GM18526 (cell line): ENCODE data around the gene PCED1B.

ENCODE experiments used
- POLR2A ChIP-seq: IDR thresholded peaks from 3 replicates; pipeline ENCODE4 v1.6.1; 2011; ENCODE audit not compliant: insufficient read length; ENCODE audit errors: extremely low read depth

Gene PCED1B

DNA sequence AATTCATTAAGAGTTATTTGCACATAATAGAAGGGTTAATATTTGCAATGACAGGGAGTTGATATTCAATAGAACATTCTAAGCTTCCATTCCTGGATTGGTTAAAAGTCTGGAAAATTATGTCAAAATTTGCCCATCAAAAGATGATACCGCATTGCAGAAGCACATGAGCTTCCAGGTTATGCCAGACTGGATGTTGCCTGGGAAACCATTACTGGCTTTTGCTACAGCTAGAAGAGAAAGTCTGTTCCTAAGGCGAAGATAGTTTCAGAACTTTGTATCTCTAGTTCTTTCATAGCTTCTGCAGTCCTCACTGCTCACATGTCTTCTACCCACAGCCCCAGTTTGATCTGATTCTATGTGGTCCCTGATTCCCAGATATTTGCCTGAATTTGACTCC, 122.8 kb downstream of the PCED1B start:
- no peak for TF ChIP-seq POLR2A

DNA sequence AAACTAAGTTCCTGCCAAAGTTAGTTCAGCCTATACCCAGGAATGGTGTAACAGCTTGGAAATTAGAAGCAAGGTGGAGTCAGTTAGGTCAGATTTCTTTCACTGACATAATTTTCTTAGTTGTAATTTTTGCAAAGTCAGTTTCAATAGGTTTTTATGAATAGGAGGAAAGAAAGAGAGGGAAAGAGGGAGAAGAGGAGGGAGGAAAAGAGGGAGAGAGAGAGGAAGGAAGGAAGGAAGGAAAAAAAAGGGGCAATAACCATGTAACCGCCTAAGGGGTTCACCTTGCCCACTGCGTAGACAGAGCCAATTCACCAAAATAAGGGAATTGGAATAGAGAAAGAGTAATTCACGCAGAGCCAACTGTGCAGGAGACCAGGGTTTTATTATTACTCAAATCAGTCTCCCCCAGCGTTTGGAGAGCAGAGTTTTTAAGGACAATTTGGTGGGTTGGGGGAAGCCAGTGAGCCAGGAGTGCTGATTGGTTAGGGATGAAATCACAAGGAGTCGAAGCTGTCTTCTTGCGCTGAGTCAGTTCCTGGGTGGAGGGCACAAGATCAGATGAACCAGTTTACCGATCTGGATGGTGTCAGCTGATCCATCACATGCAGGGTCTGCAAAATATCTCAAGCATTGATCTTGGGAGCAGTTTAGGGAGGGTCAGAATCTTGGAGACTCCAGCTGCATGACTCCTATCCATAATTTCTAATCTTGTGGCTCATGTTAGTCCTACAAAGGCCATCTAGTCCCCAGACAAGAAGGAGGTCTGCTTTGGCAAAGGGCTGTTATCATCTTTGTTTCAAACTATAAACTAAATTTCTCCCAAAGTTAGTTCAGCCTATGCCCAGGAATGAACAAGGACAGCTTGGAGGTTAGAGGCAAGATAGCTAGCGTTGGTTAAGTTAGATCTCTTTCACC, 126.4 kb downstream of the PCED1B start:
- TF ChIP-seq POLR2A, result no peak

DNA sequence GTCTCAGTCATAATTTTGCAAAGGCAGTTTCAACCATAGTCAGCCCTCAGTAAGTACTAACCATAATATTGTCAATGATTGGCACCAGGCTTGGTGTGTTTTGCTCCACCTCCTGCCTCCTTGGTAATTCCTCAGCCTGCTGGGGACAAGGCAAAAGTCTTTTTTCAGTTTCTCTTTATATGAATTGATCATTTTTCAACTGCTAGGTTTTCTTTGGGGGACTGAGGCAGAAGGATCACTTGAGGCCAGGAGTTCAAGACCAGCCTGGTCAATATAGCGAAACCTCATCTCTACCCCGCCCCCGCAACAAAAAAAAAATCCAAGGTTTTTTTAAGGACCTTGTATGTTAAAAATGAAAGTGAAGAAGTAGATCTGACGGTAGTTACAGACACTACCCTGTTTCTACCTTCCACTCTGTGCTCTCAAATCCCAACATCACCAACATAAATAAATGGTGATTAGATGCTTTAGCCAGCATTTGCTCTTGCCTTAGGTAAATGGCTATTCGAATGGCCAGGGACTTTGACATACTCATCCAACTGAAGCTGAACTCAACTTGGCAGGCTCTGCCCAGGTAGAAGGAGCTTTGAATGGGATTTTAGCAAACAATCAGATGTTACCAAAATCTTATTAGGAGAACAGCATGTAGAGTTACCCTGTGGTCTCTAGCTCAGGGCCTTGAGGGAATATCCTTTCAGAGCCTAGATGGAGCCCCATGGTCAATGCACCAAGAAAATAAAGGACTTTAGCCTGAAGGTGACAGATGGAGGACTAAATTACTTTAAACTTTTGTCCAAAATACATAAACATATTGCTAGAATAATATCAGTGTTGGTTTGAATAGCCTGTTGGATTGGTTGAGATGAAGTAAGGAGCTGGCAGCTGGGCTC, 127.3 kb downstream of the PCED1B start:
- TF ChIP-seq POLR2A, result no peak

DNA sequence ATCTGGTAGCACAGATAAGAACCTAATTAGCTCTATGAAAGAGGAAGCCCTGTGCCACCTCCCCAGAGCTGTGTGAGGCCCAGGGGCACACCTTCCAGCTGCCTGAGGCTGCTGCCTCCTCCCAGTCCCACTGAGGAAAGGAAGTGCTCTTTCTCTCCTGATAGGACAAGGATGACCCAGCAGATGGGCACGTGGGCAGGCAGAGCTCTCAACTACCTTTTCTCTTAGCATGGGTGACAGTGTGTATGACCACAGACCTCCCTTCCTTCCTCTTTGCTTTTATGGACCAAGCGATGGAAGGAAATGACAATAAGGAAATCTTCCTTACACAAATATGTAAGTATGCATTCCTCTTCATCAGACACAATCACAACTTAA, 127.9 kb downstream of the PCED1B start:
- no peak for TF ChIP-seq POLR2A

DNA sequence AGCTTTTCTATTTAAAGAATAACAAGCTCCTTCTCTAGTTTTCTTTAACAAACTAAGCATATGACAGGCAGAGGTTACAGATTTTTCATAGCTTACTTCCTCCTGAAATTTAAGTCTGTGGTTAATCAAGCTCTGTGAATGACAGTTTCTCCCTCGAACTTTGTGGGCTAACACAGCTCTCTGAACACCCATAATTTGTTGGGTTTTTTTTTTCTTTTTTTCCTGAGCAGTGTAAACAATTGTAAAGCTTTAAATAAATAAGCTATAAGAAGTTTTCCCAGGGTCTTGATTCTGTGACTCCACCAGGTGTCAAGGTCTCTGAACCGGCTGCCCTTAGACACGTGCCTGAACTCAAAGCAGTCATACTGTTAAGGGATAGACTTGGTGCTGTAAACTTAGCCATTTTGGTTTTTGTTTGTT, 128.4 kb downstream of the PCED1B start:
- TF ChIP-seq POLR2A, result no peak

DNA sequence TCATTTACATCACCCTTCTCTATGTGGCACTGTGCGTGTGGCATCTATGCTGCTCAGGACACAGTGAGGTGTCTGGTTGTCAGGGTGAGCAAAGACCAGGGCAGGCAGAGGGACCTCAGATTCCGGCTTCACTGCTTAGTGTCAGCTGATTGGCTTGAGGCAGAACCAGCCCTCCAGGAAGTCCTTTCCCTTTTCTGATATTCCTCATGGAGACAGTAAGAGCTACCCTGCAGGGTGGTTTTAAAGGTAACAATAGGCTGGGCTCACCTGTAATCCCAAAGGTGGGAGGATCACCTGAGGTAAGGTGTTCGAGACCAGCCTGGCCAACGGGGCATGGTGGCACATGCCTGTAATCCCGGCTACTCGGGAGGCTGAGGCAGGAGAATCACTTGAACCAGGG, 129.6 kb downstream of the PCED1B start:
- no peak for TF ChIP-seq POLR2A

DNA sequence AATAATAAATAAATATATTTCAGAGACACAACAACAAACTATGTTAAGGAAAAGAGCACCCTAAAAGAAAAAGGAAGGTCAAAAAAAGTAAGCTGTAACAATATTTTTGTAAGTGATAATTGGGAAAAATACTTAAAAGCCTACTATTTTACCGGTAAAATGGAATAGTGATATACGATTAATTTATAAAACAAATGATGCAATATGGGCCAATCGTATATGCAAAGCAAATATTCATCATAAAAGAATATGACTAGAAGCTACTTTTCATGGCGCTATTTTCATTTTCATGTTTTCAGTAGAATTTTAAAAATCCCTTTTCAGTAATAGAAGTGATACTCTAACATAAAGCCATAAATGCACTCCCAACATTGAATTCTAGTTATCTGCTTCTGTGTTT, 131.4 kb downstream of the PCED1B start:
- TF ChIP-seq POLR2A, result no peak

DNA sequence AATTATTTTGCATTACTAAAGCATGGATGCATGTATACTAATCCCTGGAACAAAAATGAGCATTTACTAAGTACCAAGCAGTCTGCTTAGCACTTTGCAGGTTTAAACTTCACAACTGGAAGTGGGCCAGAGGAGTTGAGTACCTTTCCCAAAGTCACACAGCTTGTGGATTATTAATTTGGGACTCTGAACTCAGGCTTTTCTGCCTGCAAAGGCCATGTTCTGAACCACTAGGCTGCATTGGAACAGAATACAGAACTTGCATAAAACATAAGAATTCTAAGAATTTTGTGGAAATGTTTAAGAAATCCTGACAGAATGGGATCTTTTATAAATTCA, 133.2 kb downstream of the PCED1B start:
- no peak for TF ChIP-seq POLR2A

DNA sequence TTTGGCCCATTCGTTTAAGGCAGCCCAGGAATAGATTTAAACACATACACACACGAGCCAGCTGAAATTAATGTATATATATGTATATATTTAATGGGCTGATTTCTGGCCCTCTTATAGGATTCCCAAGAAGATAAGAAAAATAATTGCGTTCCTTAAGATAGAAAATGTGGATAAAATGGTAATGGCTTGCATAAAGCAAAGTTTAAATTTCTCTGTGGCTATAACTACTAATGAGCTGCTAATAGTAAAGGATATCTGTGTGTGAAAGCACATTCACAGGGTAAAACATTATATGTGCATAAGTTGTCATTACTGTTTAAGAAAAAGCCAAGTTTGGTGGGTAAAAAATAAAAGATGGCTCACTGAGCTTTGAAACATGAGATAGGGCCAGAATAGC, 134.0 kb downstream of the PCED1B start:
- TF ChIP-seq POLR2A, result no peak

DNA sequence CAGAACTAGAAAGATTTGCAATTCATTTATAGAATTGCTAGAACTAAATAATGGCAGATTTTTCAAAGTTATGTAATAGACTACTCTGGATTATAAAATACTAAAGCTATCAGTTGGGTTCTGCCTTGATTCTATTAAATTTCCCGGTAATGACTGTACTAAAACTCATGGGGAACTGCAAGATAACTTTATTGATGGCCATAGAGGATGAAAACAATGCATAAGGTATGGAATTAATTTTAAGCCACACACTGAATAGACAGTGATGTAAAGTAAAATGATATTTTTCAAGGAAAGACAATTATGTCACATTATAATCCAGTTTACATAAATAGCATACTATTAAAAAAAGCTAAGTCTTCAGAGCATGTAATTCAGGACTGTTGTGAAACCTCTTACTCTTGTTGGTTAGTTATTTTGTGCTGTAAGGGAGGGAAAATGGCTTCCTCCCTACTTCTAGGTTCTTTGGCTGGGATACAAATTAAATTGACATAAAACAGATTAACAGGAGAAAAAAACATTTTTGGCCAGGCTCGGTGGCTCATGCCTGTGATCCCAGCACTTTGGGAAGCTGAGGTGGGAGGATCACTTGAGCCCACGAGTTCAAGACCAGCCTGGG, 134.7 kb downstream of the PCED1B start:
- no peak for TF ChIP-seq POLR2A

DNA sequence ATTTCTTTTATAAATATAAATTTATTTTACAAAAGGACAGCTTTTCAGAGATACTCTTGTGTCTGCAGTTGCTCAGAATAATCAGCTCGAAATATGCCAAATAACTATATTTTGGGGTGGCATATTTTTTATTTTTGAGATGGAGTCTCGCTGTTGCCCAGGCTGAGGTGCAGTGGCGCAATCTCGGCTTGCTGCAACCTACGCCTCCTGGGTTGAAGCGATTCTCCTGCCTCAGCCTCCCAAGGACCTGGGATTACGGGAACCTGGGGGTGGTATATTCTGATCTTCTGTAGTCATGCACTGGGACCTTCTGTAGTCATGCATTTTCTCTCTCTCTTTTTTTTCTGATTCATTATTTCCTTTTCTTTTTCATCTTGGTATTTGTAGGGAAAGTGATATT, 135.3 kb downstream of the PCED1B start:
- no peak for TF ChIP-seq POLR2A

DNA sequence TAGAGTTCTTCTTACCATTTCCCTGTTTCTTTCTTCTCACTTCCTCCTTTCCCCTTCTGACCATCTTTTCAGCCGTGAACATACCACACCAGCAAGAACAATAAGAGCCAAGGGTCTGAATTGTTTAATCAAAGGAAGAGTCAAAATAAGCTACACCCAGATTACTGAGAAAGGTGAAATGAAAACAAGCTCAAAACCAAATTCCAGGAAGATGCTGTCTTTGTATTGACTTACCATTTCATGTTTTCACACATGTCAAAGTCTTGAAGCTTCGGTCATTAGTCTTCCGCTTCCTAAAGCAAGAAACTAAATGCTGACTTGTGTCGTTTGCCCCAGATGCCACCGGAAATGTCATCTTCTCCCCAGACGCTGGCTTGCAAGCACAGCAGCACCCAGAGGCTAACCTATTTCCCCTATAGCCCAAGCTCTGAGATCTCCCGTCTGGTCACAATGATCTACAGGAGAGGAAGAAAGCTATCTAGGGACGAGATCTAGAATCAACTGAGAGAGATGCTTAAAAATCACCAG, 136.8 kb downstream of the PCED1B start:
- TF ChIP-seq POLR2A, result no peak

DNA sequence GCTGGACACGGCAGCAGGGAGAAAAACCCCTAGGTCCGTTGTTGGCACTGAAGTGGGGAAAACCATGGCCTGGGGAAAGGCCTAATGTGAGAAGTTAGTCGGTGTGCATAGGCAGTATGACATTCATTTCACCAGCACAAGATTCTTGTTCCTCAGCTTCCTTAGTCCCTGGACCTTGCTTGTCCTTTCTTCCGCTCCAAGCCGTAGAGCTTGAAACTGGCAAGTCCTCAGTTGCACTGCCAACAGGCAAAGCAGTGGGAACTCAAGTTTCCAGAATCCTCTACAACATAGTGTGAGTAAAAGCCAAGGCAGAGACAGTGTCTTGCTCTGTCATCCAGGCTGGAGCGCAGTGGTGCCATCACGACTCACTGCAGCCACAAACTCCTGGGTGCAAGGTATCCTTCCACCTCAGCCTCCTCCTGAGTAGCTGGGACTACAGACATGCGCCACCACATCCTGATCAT, 138.8 kb downstream of the PCED1B start:
- no peak for TF ChIP-seq POLR2A

DNA sequence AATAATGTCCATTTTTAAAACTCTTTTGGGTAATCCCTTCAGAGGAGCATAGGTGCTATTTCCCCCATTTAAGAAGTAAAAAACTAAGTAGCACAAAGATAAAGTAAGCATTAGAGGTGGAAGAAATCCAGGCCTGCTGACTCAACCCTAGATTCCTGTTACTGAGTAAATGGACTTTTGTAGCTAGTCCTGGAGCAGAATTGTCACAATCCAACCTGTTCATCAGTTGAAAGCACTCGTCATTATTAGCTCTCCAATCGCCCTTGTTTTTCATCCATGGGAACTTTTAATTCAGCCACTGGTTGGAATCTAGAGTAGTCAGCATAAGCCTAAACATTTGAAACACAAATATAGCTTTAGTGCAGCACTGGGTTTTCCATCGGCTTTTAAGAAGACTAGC, 139.8 kb downstream of the PCED1B start:
- TF ChIP-seq POLR2A, result no peak

DNA sequence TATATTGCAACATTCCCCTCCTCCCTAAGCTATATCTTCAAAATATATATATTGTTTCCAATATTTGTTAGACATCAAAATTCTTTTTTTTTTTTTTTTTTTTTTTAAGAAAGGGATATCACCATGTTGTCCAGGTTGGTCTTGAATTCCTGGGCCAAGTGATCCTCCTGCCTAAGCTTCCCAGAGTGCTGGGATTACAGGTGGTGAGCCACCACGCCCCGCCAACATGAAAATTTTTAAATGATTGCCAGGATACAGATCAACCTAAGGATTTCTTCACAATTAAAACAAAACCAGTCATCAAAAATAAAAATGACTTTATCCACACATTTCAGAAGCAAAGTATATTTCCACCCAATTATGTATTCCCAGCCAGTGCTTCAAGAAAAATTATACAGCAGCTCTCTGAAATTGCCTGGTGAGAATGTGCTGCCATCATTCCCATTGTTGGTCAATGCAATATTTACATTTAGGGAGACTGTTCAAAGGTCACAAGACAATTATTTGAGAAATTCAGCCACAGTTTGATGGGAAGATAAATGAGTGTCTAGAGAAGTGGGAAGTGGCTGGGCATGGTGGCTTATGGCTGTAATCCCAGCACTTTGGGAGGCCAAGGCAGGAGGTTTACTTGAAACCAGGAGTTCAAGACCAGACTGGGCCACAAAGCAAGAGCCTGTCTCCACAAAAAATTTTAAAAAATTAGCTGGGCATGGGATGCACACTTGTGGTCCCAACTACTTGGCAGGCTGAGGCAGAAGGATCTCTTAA, 142.0 kb downstream of the PCED1B start:
- no peak for TF ChIP-seq POLR2A
